ENCODE measurements around the gene NDST1. TPM values are rescaled to one million over a fixed set of nuclear protein-coding genes. Genes with fewer than 3 reads are reported as not detected.

NDST1 gene
- total RNA-seq, 3 donors from 2014 or later: 58.1 to 66.5 (median 60.6) TPM

DNA sequence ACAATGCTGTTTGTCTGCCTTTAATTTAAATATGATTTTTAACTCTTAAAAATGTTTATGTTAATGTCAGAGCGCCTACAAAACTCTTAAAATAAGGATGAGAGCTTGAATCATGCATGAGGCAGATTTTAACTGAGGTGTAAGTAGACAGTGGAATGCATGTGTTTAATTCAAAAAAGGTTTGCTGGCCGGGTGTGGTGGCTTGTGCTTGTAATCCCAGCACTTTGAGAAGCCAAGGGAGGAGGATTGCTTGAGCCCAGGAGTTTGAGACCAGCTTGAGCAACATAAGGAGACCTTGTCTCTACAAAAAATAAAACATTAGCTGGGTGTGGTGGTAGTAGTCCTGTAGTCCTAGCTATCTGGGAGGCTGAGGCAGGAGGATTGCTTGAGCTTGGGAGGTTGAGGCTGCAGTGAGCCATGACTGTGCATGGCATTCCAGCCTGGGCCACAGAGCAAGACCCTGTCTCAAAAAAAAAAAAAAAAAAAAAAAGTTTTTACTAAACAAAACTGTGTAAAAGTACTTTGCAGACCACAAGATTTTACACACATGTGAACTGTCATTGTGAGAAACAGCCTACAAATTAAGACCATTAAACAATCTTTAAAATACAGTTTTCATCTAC is 21.1 kb downstream of the NDST1 start:
- DNase-seq (no peak), ATAC-seq (no peak)
- H3K4me3 ChIP-seq: no peak overlapping the region
- H3K4me1 ChIP-seq (ENCODE audit: low read depth): no peaks in the 10 kb centered on the region
- no peaks in the 10 kb centered on the region for H3K9me3 ChIP-seq
- intact Hi-C loops (cut with DNase I, micrococcal nuclease): loop anchor here (5.0 to 10.0 kb wide), 2 partner anchors 64 to 72 kb away; no protein-coding TSS in a partner anchor
- no peaks in the 10 kb centered on the region for H3K36me3 ChIP-seq (ENCODE audit: low read depth)
- TF ChIP-seq CTCF (IDR thresholded peaks at IDR 0.05): no peak

- Histone ChIP-seq H3K9me3 (no peaks in the 10 kb centered on the region), H3K4me3 (no peak overlapping the region), H3K36me3 (ENCODE audit: low read depth) (no peaks in the 10 kb centered on the region), H3K4me1 (ENCODE audit: low read depth) (no peaks in the 10 kb centered on the region)
- ATAC-seq: no peak
- intact Hi-C loops (cut with DNase I, micrococcal nuclease): loop anchor here (5.0 to 10.0 kb wide), 2 partner anchors 65 to 72 kb away; no protein-coding TSS in a partner anchor
- DNase-seq: no peak
- TF ChIP-seq CTCF (IDR thresholded peaks at IDR 0.05): no peak
Measured at GRCh38 chr5:150529555-150529954, 21.6 kb downstream of the NDST1 start.

DNA sequence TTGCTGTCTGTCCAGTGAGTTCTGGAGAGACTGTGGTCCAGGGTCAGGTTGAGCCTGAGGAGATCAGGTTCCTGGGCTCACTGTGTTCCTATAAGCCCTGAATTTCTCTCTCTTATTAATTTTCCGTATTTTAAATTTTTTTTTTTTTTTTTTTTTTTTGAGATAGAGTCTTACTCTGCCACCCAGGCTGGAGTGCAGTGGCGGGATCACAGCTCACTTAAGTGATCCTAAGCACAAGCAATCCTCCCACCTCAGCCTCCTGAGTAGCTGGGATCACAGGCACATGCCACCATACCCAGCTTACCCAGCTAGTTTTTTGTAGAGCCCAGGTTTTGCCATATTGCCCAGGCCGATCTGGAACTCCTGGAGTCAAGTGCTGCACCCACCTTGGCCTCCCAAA is 22.5 kb downstream of the NDST1 start:
- TF ChIP-seq CTCF (IDR thresholded peaks at IDR 0.05): no peak
- H3K4me3 ChIP-seq: no peak overlapping the region
- DNase-seq (peak in 1 of 3 donors; percentile 11), ATAC-seq (no peak)
- intact Hi-C loops (cut with DNase I, micrococcal nuclease): no loop called here
- no peaks in the 10 kb centered on the region for H3K4me1 ChIP-seq (ENCODE audit: low read depth)
- no peaks in the 10 kb centered on the region for H3K9me3 ChIP-seq
- H3K36me3 ChIP-seq (ENCODE audit: low read depth): no peaks in the 10 kb centered on the region

DNA sequence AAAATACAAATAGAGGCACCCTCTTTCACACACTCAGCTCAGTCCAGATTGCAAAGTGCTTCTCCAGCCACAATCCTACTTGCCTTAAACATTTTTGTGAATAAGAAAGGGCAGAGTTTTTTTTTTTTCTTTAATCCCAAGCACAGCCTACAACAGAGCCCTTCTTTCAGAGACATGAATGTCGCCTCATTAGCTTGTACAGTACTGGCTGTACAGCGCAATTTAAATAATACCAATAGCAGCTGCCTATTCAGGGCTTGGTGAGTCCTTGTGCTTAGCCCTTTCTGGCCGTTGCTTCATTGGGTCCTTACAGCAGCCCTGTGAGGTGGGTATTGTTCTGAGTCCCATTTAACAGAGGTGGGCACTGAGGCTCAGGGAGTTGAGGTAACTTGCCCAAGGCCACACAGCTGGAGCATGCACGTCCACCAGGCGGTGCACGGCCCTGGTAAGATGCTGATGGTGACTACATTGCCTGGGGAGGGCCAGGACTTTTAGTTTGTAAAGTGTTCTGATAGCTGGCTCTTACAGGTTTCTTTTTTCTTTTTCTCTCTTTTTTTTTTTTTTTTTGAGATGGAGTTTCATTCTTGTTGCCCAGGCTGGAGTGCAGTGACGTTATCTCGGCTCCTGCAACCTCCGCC is 23.1 kb downstream of the NDST1 start:
- ATAC-seq (no peak), DNase-seq (peak in 1 of 3 donors; percentile 16)
- intact Hi-C loops (cut with DNase I, micrococcal nuclease): no loop called here
- Histone ChIP-seq H3K9me3 (no peaks in the 10 kb centered on the region), H3K4me1 (ENCODE audit: low read depth) (no peaks in the 10 kb centered on the region), H3K36me3 (ENCODE audit: low read depth) (no peaks in the 10 kb centered on the region), H3K4me3 (no peak overlapping the region)
- no peak for TF ChIP-seq CTCF (IDR thresholded peaks at IDR 0.05)

DNA sequence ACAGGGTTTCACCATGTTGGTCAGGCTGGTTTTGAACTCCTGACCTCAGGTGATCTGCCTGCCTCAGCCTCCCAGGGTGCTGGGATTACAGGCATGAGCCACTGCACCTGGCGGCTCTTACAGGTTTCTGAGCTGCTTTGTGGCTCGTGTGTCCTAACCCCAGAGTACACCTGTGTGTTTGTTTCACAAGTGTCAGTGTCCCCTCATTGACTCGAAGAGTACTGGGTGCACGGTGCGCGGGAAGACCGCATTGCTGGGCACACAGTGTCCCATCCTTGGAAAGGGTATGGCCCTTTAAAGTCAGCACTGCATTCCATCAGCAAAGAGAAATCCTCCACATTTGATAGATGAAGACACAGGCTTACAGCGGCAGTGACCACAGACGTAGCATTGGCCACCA is 23.8 kb downstream of the NDST1 start:
- TF ChIP-seq CTCF (IDR thresholded peaks at IDR 0.05): no peak
- no peak for ATAC-seq

More for the DNA sequence above, 23.8 kb downstream of the NDST1 start:
- peak in 1 of 3 donors; percentile 23 for DNase-seq
- no peaks in the 10 kb centered on the region for H3K9me3 ChIP-seq
- no peaks in the 10 kb centered on the region for H3K36me3 ChIP-seq (ENCODE audit: low read depth)
- intact Hi-C loops (cut with DNase I, micrococcal nuclease): no loop called here
- no peaks in the 10 kb centered on the region for H3K4me1 ChIP-seq (ENCODE audit: low read depth)
- H3K4me3 ChIP-seq: no peak overlapping the region
